GM18909 (cell line): ENCODE measurements around the gene TMEM205.
"Not testable (repeated sequence)": the region's sequence is repeated elsewhere in the genome, so short reads cannot be mapped to it uniquely, and the experiment has no call there.

Experiments
- ATAC-seq: cut with Tn5 transposase; IDR thresholded peaks from one replicate; pipeline ENCODE4 v1.9.1; 2021; ENCODE audit warnings: mild to moderate bottlenecking; ENCODE audit not compliant: unreplicated experiment, poor library complexity

Gene TMEM205

DNA sequence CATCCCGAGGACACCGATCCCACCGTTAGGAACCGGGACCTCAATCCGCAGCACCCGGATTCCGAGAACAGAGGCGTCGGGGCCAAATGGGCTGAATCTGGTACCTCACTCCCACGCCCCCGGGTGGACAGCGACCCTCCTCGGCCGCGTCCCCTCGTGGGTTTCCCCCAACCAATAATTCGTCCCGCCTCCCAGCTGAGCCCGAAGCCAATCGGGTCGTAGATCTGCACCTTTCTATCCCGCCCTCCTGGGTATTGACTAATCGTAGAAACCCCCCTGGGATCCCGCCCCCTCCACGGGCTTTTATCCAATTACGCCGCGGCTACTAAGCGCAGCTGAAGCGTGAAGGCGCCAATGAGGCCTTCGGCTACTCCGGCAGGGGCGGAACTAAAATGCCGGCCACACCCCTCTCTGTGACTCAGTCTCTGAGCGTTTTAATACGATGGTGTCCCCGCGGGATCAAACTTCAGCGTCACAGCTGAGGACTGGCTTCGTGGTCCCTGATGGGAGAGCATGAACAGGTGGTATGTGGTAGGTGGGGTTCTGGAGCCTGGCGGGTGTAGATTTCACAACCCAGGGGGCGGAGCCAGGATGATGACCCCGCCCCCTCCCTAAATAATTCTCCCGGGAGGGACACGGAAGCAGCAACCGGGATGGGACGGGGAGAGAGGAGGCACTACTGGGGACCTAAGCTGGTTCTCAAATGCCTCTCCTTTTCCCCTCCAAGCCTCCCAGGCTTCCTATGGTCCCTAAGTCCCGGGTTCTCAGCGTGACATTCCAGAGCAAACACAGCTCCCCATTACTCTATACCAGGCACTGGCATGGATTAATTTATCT lies at the start of gene TMEM205, which contains the start of gene CCDC159:
Gene TMEM205 (minus strand): TSS at position 165 of the 837 bp plus-strand sequence. CDS start 649 bp downstream, outside the sequence.
Gene CCDC159 (plus strand): TSS at position 416 of the 837 bp plus-strand sequence. CDS start 88 bp downstream, at position 504.
- peak; percentile 89 for ATAC-seq

GRCh38 chr19:11390933-11391680 lies 45.0 kb upstream of the TMEM205 start:
- no peak for ATAC-seq

GRCh38 chr19:11390359-11390758 lies 44.3 kb upstream of the TMEM205 start:
- ATAC-seq, result no peak

DNA sequence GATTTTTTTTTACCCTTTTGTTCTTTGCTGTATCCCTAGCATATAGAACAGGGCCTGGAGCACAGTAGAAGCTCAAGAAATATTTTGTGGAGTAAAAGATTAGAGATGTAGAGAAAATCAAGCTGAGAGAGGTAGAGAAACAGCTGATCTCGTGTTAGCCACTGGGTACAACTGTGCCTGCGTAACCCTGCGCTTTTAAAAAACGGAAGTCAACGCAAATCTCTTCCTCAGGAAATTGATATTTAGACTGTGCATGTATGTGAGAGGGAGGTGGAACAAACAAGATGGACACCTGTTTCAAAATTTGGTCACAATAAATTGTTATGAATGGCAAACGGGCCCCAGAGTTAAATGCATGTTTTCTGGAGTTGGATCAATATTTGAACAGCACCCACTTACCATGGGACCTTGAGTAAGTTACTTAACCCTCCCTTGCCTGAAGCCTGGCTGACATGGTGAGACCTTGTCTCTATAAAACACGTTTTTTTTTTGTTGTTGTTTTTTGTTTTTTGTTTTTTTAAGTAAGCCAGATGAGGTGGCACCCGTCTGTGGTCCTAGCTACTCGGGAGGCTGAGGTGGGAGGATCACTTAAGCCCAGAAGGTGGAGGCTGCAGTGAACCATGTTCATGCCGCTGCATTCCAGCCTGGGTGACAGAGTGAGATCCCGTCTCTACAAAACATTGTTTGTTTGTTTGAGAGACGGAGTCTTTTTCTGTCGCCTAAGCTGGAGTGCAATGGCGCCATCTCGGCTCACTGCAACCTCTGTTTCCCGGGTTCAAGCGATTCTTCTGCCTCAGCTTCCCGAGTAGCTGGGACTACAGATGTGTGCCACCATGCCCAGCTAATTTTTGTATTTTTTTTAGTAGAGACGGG lies 41.3 kb upstream of the TMEM205 start:
- ATAC-seq, result no peak

DNA sequence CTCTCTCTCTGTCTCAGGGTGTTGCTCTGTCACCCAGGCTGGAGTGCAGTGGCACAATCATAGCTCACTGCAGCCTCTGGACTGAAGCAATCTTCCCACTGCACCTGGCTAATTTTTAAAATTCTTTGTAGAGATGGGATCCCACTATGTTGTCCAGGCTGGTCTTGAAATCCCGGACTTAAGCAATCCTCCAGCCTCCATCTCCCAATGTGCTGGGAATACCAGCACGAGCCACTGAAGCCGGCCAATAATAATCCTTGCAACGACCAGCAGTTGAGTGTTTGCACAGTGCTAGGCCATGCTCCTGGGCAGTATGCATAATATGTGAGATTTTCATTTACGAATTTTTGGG lies 38.7 kb upstream of the TMEM205 start:
- ATAC-seq, result no peak

GRCh38 chr19:11383706-11384048 lies 37.6 kb upstream of the TMEM205 start:
- no peak for ATAC-seq

DNA sequence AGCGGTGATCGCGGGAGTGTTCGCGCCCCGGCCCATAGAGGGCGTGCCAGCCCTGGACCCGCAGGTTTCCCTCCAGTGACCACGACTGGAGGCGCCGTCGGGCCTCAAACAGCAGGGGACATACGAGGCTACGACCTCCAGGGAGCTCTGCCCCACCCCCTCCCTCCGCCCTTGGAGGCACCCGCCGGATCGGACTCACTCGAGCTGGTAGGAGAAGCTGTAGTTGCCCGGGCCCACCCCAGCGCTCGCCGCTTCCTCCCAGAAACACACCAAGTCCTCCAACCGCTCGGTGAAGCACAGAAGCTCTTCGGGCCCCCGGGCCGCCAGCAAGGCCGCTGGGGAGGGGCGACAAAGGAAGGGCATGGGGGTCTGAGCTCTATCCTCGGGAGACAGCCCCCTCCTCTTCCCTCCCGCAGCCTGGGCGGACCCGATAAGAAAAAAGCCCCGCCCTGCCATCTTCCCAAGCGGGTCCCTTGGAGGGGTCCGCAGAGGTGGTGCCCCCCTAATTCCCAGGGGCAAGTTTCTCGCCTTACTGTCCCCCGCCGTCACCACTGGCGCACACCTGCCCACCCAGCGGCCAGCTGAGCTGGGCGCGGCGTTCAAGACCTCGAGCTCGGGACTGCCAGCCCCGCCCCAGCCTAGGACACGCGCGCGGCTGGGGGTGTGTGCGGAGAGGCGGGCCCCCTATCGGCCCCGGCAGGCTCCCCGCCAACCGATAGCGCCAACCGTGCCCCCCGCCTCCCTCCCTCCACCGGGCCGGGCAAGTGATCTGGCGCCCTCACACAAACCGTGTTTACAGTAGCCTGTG lies 37.0 kb upstream of the TMEM205 start:
- no peak for ATAC-seq

DNA sequence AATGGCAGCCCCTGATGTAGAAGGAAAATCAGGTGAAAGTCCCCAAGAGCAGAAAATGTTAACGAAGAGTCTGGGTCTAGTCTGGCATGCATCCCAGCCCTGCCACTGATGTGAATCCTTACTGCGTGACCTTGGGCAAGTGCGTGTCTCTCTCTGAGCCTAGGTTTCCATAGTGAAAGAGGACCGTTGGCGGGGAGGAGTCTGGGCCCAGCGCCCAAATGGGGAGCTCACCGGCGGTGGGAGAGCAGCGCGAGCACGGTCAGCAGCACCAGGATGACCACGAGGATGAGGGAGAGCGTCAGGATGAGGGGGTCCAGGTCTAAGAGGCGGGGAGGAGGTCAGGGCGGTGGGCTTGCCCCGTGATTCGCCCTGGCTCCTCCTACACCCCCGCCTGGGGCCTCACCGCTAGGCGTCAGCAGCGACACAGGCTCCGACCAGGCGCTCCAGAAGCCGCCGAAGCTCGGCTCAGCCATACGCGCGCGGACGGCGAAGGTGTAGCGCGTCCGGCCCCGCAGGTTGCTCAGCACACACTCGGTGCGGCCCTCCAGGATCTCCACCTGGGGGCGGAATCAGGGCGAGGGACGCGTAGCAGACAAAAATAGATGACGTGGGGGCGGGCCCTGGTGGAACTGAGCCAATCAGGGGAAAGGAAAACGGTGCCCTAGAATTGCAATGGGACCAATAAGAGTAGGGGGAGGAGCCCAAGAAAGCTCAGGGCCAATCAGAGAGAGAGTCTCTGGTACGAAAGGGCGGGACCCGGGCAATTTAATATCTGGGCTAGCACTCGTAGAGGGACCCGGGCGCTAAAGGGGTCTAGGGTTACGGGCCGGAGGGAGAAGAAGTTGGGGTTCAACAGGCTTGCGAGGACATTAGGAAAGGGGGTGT lies 34.8 kb upstream of the TMEM205 start:
- ATAC-seq, result peak; percentile 78

- ATAC-seq, result no peak
Measured at GRCh38 chr19:11379857-11380350, 33.8 kb upstream of the TMEM205 start.

- not testable (repeated sequence) for ATAC-seq
Measured at GRCh38 chr19:11379269-11379845, 33.3 kb upstream of the TMEM205 start.

- ATAC-seq, result no peak
Measured at GRCh38 chr19:11378319-11379189, 32.5 kb upstream of the TMEM205 start.

- ATAC-seq, result no peak
Measured at GRCh38 chr19:11377756-11378155, 31.7 kb upstream of the TMEM205 start.

DNA sequence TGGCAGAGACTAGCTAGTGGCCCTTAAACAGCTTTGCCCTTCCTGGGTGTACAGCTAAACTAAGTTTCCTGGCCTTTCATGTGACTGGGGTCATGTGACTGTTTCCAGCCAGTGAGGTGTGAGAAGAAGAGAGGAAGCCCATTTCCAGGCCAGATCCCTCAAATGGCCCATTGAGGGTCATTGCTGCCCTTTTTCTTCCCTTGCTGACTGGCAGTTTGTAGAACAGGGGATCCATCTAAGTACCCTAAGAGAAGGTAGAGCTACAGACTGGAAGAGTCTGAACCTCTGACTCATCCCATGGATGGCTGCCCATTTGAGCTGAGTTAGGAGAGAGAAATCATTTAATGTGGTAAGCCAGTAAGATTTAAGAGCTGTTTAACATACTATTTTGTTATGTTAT lies 31.2 kb upstream of the TMEM205 start:
- no peak for ATAC-seq

- ATAC-seq, result no peak
Measured at GRCh38 chr19:11375143-11375948, 29.3 kb upstream of the TMEM205 start.

- peak; percentile 90 for ATAC-seq
Measured at GRCh38 chr19:11374433-11375142, 28.5 kb upstream of the TMEM205 start, which contains the start of gene SWSAP1. Gene SWSAP1 (plus strand): TSS chr19:11374666. CDS start chr19:11374681, 15 bp downstream.
